Measurements from ENCODE around the gene SGTA. TPM values are rescaled to one million over a fixed set of nuclear protein-coding genes. Genes with fewer than 3 reads are reported as not detected.
A peak's percentile ranks its signal among the peaks of the same experiment; 100 is the strongest.

The SGTA gene
- total and polyA plus RNA-seq, 7 donors = 63.4 to 186 (median 99.1) TPM

GRCh38 chr19:2756921-2757881 is 25.9 kb downstream of the SGTA start:
- no peak overlapping the region for H3K4me3 ChIP-seq
- H3K4me1 ChIP-seq = no peaks in the 10 kb centered on the region
- ATAC-seq = no peak
- no peak for TF ChIP-seq CTCF (IDR thresholded peaks at IDR 0.05)
- intact Hi-C loops (cut with DNase I) = no loop called here
- peaks cover 0 to 81% of the 10 kb centered on the region in 2 donors for H3K36me3 ChIP-seq (ENCODE audit: insufficient read depth in 1 of 2, low read depth in 1 of 2)
- WGBS, 3 donors = 90 to 93% (median 92%) methylated on average over 44 to 48 of the region's 48 CpGs
- no peaks in the 10 kb centered on the region for H3K27me3 ChIP-seq (ENCODE audit: insufficient read depth in 3 of 3, low read length in 2 of 3)
- no peak overlapping the region for H3K27ac ChIP-seq
- no peaks in the 10 kb centered on the region for H3K9me3 ChIP-seq
- DNase-seq = no peak

- no peaks in the 10 kb centered on the region for H3K4me1 ChIP-seq
- no peaks in the 10 kb centered on the region for H3K27me3 ChIP-seq (ENCODE audit: insufficient read depth in 3 of 3, low read length in 2 of 3)
- no peak for TF ChIP-seq CTCF (IDR thresholded peaks at IDR 0.05)
- DNase-seq = no peak
- H3K27ac ChIP-seq = no peak overlapping the region
- WGBS, 3 donors = 78 to 84% (median 79%) methylated on average over 8 of the region's 8 CpGs
- no peak for ATAC-seq
- peaks cover 0 to 81% of the 10 kb centered on the region in 2 donors for H3K36me3 ChIP-seq (ENCODE audit: insufficient read depth in 1 of 2, low read depth in 1 of 2)
- intact Hi-C loops (cut with DNase I) = no loop called here
- no peak overlapping the region for H3K4me3 ChIP-seq
- H3K9me3 ChIP-seq = no peaks in the 10 kb centered on the region
These were observed 26.6 kb downstream of the SGTA start for GRCh38 chr19:2756477-2756876.

- intact Hi-C loops (cut with DNase I) = no loop called here
- Histone ChIP-seq H3K4me1 (no peaks in the 10 kb centered on the region), H3K4me3 (no peak overlapping the region), H3K27me3 (ENCODE audit: insufficient read depth in 3 of 3, low read length in 2 of 3) (no peaks in the 10 kb centered on the region), H3K9me3 (no peaks in the 10 kb centered on the region), H3K27ac (no peak overlapping the region), H3K36me3 (ENCODE audit: insufficient read depth in 1 of 2, low read depth in 1 of 2) (peaks cover 0 to 75% of the 10 kb centered on the region in 2 donors)
- WGBS, 3 donors = 90 to 94% (median 93%) methylated on average over 16 of the region's 16 CpGs
- DNase-seq (peak in 1 of 2 donors; percentile 49), ATAC-seq (no peak)
- no peak for TF ChIP-seq CTCF (IDR thresholded peaks at IDR 0.05)
These were observed 27.3 kb downstream of the SGTA start for GRCh38 chr19:2755811-2756210.

- no peak overlapping the region for H3K27ac ChIP-seq
- WGBS, 3 donors = 84 to 92% (median 87%) methylated on average over 16 of the region's 16 CpGs
- ATAC-seq (no peak), DNase-seq (peak in 1 of 2 donors; percentile 47)
- no peaks in the 10 kb centered on the region for H3K27me3 ChIP-seq (ENCODE audit: insufficient read depth in 3 of 3, low read length in 2 of 3)
- H3K4me1 ChIP-seq = no peaks in the 10 kb centered on the region
- intact Hi-C loops (cut with DNase I) = no loop called here
- H3K36me3 ChIP-seq (ENCODE audit: insufficient read depth in 1 of 2, low read depth in 1 of 2) = peaks cover 0 to 71% of the 10 kb centered on the region in 2 donors
- H3K4me3 ChIP-seq = no peak overlapping the region
- H3K9me3 ChIP-seq = no peaks in the 10 kb centered on the region
- TF ChIP-seq CTCF (IDR thresholded peaks at IDR 0.05) = no peak
These were observed 27.7 kb downstream of the SGTA start for GRCh38 chr19:2755448-2755705.

Data from psoas muscle (tissue), 8 donors.